Ascending aorta (tissue), 2 donors: Measurements from ENCODE around the gene TOGARAM1. TPM values are rescaled to one million over a fixed set of nuclear protein-coding genes. Genes with fewer than 3 reads are reported as not detected.

Experiments
- DNase-seq, 2 donors: peaks; one replicate each; pipeline ENCODE4 v3.0.0-alpha.2; 2019; ENCODE audit warnings: low spot score in 2 of 2
- H3K27ac ChIP-seq, 2 donors: fragments of 200-600 bp; sonication (generic); one replicate each; pipeline ENCODE4 v1.5.1; 2016 to 2017; ENCODE audit warnings: mild to moderate bottlenecking in 1 of 2
- H3K27me3 ChIP-seq: fragments of 200-600 bp; sonication (generic); one replicate; pipeline ENCODE4 v1.5.1; 2017
- H3K36me3 ChIP-seq, 2 donors: fragments of 200-600 bp; sonication (generic); one replicate each; pipeline ENCODE4 v1.5.1; 2016
- H3K4me1 ChIP-seq, 2 donors: fragments of 200-600 bp; sonication (generic); one replicate each; pipeline ENCODE4 v1.5.1; 2016 to 2017; ENCODE audit warnings: mild to moderate bottlenecking in 1 of 2
- H3K4me3 ChIP-seq, 2 donors: fragments of 200-600 bp; sonication (generic); one replicate each; pipeline ENCODE4 v1.5.1; 2016 to 2017; ENCODE audit warnings: mild to moderate bottlenecking in 1 of 2
- H3K9me3 ChIP-seq, 2 donors: fragments of 200-600 bp; sonication (generic); one replicate each; pipeline ENCODE4 v1.5.1; 2016
- intact Hi-C: fragments of 100-400 bp; cut with DNase I; formaldehyde crosslinking; loops from one replicate; pipeline ENCODE4 v1.15.1; 2023
- total RNA-seq: library from RNA; depleted of rRNA; stranded (reverse); fragments of >200 nt; gene quantifications from one replicate; pipeline ENCODE4 v1.1.0, GENCODE V29; 2016
- TF ChIP-seq, protein P1 (sequence below), 3 experiments: fragments of 200-600 bp in 2 of 3; fragments of 450-650 bp in 1 of 3; sonication (generic) in 2 of 3; IDR thresholded peaks; one replicate each; pipeline ENCODE4 v1.5.1; 2016 to 2019; ENCODE audit warnings: antibody characterized with exemption in 3 of 3, mild to moderate bottlenecking in 1 of 3, moderate library complexity in 1 of 3

The TOGARAM1 gene
- total RNA-seq, 1 donor from 2014 or later: 1.8 TPM

GRCh38 chr14:45057881-45058364, 95.9 kb downstream of the TOGARAM1 start:
- H3K36me3 ChIP-seq: peaks cover 7 to 27% of the 10 kb centered on the region in 2 donors

GRCh38 chr14:45060551-45060950, 98.6 kb downstream of the TOGARAM1 start:
- TF ChIP-seq, protein P1, sequence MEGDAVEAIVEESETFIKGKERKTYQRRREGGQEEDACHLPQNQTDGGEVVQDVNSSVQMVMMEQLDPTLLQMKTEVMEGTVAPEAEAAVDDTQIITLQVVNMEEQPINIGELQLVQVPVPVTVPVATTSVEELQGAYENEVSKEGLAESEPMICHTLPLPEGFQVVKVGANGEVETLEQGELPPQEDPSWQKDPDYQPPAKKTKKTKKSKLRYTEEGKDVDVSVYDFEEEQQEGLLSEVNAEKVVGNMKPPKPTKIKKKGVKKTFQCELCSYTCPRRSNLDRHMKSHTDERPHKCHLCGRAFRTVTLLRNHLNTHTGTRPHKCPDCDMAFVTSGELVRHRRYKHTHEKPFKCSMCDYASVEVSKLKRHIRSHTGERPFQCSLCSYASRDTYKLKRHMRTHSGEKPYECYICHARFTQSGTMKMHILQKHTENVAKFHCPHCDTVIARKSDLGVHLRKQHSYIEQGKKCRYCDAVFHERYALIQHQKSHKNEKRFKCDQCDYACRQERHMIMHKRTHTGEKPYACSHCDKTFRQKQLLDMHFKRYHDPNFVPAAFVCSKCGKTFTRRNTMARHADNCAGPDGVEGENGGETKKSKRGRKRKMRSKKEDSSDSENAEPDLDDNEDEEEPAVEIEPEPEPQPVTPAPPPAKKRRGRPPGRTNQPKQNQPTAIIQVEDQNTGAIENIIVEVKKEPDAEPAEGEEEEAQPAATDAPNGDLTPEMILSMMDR (IDR thresholded peaks at IDR 0.05): no peak
- Histone ChIP-seq H3K36me3 (peaks cover 0 to 10% of the 10 kb centered on the region in 2 donors), H3K9me3 (peaks cover 0 to 12% of the 10 kb centered on the region in 2 donors), H3K4me3 (no peak overlapping the region), H3K27ac (no peak overlapping the region), H3K27me3 (no peaks in the 10 kb centered on the region), H3K4me1 (no peaks in the 10 kb centered on the region)
- no peak for DNase-seq
- intact Hi-C loops: no loop called here

More at GRCh38 chr14:45057881-45058364, 95.9 kb downstream of the TOGARAM1 start:
- Histone ChIP-seq H3K4me3 (no peak overlapping the region), H3K9me3 (peaks cover 0 to 12% of the 10 kb centered on the region in 2 donors), H3K27ac (no peak overlapping the region), H3K4me1 (no peaks in the 10 kb centered on the region), H3K27me3 (no peaks in the 10 kb centered on the region)
- TF ChIP-seq, protein P1 (IDR thresholded peaks at IDR 0.05): no peak
- DNase-seq: no peak
- intact Hi-C loops: no loop called here

DNA sequence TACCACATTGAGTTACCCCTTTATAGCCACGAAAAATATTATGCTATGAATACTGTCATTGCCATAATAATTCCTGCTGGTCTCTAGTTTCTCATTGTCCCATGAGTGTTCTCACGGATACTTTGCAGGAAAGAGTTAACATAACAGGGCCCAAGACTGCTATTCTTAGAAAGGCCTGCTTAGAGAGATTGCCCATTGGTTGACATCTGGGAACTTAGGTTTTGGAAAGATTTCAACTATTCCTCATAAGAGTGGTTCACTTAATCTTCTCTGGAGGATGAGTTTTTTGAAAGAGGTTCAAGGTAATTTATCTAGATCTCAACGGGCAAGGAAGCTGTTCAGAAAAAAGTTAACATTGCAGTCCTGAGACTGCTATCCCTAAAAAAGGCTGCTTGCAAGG, 103.5 kb downstream of the TOGARAM1 start:
- Histone ChIP-seq H3K27me3 (no peaks in the 10 kb centered on the region), H3K27ac (no peak overlapping the region), H3K4me3 (no peak overlapping the region), H3K36me3 (peaks cover 5 to 13% of the 10 kb centered on the region in 2 donors), H3K4me1 (no peaks in the 10 kb centered on the region), H3K9me3 (no peaks in the 10 kb centered on the region)
- intact Hi-C loops: no loop called here
- DNase-seq: no peak
- TF ChIP-seq, protein P1 (IDR thresholded peaks at IDR 0.05): no peak

DNA sequence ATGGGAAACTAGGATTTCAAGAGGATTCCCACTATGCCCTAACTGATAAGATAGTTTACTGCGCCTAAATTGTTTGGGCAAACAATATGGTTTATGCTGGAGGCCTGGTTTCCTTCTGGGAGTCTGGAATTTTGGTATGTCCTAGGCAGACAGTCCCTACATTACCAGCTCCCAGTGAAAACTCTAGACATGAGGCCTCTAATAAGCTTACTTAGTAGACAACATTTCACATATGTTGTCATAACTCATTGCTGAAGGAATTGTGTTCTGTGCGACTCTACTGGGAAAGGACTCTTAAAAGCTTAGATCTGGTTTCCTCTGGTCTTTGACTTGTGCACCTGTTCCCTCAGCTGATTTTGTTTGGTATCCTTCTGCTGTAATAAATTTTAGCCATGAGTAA, 104.0 kb downstream of the TOGARAM1 start:
- H3K4me1 ChIP-seq: no peaks in the 10 kb centered on the region
- TF ChIP-seq, protein P1 (IDR thresholded peaks at IDR 0.05): no peak
- no peaks in the 10 kb centered on the region for H3K9me3 ChIP-seq
- DNase-seq: no peak
- H3K36me3 ChIP-seq: peaks cover 5 to 13% of the 10 kb centered on the region in 2 donors
- intact Hi-C loops: no loop called here
- no peaks in the 10 kb centered on the region for H3K27me3 ChIP-seq
- no peak overlapping the region for H3K27ac ChIP-seq
- H3K4me3 ChIP-seq: no peak overlapping the region

DNA sequence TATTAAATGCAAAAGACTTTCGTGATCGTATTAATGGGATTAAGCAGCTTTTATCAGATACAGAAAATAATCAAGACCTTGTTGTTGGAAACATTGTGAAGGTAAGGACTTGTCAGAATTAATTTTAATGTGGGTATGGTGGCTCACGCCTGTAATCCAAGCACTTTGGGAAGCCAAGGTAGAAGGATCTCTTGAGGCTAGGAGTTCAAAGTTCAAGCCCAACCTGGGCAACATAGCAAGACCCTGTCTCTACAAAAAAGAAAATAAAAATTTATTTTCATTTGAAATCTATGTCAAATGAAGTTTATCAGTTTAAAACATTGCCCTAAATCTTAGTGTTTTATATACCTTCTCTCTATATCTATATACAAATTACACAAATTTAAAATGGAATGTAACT, 104.7 kb downstream of the TOGARAM1 start:
- Histone ChIP-seq H3K27ac (no peak overlapping the region), H3K4me3 (no peak overlapping the region), H3K27me3 (no peaks in the 10 kb centered on the region), H3K36me3 (peaks cover 5 to 17% of the 10 kb centered on the region in 2 donors), H3K9me3 (no peaks in the 10 kb centered on the region), H3K4me1 (no peaks in the 10 kb centered on the region)
- TF ChIP-seq, protein P1 (IDR thresholded peaks at IDR 0.05): no peak
- DNase-seq: no peak
- intact Hi-C loops: no loop called here

GRCh38 chr14:45068396-45068795, 106.4 kb downstream of the TOGARAM1 start:
- TF ChIP-seq, protein P1 (IDR thresholded peaks at IDR 0.05): no peak
- H3K4me1 ChIP-seq: no peaks in the 10 kb centered on the region
- no peak for DNase-seq
- no peaks in the 10 kb centered on the region for H3K27me3 ChIP-seq
- H3K9me3 ChIP-seq: no peaks in the 10 kb centered on the region
- peaks cover 5 to 23% of the 10 kb centered on the region in 2 donors for H3K36me3 ChIP-seq
- H3K27ac ChIP-seq: no peak overlapping the region
- H3K4me3 ChIP-seq: no peak overlapping the region
- intact Hi-C loops: no loop called here
